Measurements from ENCODE around the gene MARK4.

The MARK4 gene

GRCh38 chr19:45299719-45300118 lies 48.6 kb downstream of the MARK4 start:
- Histone ChIP-seq H3K36me3 (ENCODE audit: insufficient read depth, low read length) (no peaks in the 10 kb centered on the region), H3K9me3 (ENCODE audit: low read depth, low read length) (no peaks in the 10 kb centered on the region), H3K9ac (ENCODE audit: insufficient read length) (no peak overlapping the region), H3K27ac (no peak overlapping the region), H3K4me3 (no peak overlapping the region)
- no peak for TF ChIP-seq EZH2 (IDR thresholded peaks at IDR 0.05)
- TF ChIP-seq POLR2AphosphoS5 (IDR thresholded peaks at IDR 0.05; ENCODE audit: borderline replicate concordance, low read depth, low read length): no peak
- TF ChIP-seq FOXP2 (optimal IDR thresholded peaks at IDR 0.05; ENCODE audit: control extremely low read depth, extremely low read length, insufficient read depth): no peak
- DNase-seq (ENCODE audit: low read depth, low spot score): no peak

GRCh38 chr19:45302416-45302815 lies 51.3 kb downstream of the MARK4 start:
- Histone ChIP-seq H3K9me3 (ENCODE audit: low read depth, low read length) (no peaks in the 10 kb centered on the region), H3K36me3 (ENCODE audit: insufficient read depth, low read length) (no peaks in the 10 kb centered on the region), H3K4me3 (no peak overlapping the region), H3K9ac (ENCODE audit: insufficient read length) (no peak overlapping the region), H3K27ac (no peak overlapping the region)
- DNase-seq (ENCODE audit: low read depth, low spot score): no peak
- TF ChIP-seq EZH2 (IDR thresholded peaks at IDR 0.05) (no peak), FOXP2 (optimal IDR thresholded peaks at IDR 0.05; ENCODE audit: control extremely low read depth, extremely low read length, insufficient read depth) (no peak), POLR2AphosphoS5 (IDR thresholded peaks at IDR 0.05; ENCODE audit: borderline replicate concordance, low read depth, low read length) (no peak)

- no peak overlapping the region for H3K9ac ChIP-seq (ENCODE audit: insufficient read length)
- TF ChIP-seq FOXP2 (optimal IDR thresholded peaks at IDR 0.05; ENCODE audit: control extremely low read depth, extremely low read length, insufficient read depth) (no peak), POLR2AphosphoS5 (IDR thresholded peaks at IDR 0.05; ENCODE audit: borderline replicate concordance, low read depth, low read length) (no peak; the same call in 1 of the 2 replicates), EZH2 (IDR thresholded peaks at IDR 0.05) (no peak)
- no peak overlapping the region for H3K4me3 ChIP-seq
- no peak overlapping the region for H3K27ac ChIP-seq
- no peaks in the 10 kb centered on the region for H3K36me3 ChIP-seq (ENCODE audit: insufficient read depth, low read length)
- no peak for DNase-seq (ENCODE audit: low read depth, low spot score)
- no peaks in the 10 kb centered on the region for H3K9me3 ChIP-seq (ENCODE audit: low read depth, low read length)
Observed at GRCh38 chr19:45303269-45304060, 52.4 kb downstream of the MARK4 start.

- Histone ChIP-seq H3K4me3 (no peak overlapping the region), H3K9me3 (ENCODE audit: low read depth, low read length) (no peaks in the 10 kb centered on the region), H3K9ac (ENCODE audit: insufficient read length) (no peak overlapping the region), H3K36me3 (ENCODE audit: insufficient read depth, low read length) (no peaks in the 10 kb centered on the region), H3K27ac (no peak overlapping the region)
- DNase-seq (ENCODE audit: low read depth, low spot score): no peak
- TF ChIP-seq EZH2 (IDR thresholded peaks at IDR 0.05) (no peak), FOXP2 (optimal IDR thresholded peaks at IDR 0.05; ENCODE audit: control extremely low read depth, extremely low read length, insufficient read depth) (no peak), POLR2AphosphoS5 (IDR thresholded peaks at IDR 0.05; ENCODE audit: borderline replicate concordance, low read depth, low read length) (no peak)
Observed at GRCh38 chr19:45304141-45304926, 53.3 kb downstream of the MARK4 start.

- no peak for TF ChIP-seq POLR2AphosphoS5 (IDR thresholded peaks at IDR 0.05; ENCODE audit: borderline replicate concordance, low read depth, low read length)
- no peak for TF ChIP-seq EZH2 (IDR thresholded peaks at IDR 0.05)
- no peak for TF ChIP-seq FOXP2 (optimal IDR thresholded peaks at IDR 0.05; ENCODE audit: control extremely low read depth, extremely low read length, insufficient read depth)
- Histone ChIP-seq H3K4me3 (no peak overlapping the region), H3K36me3 (ENCODE audit: insufficient read depth, low read length) (no peaks in the 10 kb centered on the region), H3K9ac (ENCODE audit: insufficient read length) (no peak overlapping the region), H3K9me3 (ENCODE audit: low read depth, low read length) (no peaks in the 10 kb centered on the region), H3K27ac (no peak overlapping the region)
- no peak for DNase-seq (ENCODE audit: low read depth, low spot score)
Observed at GRCh38 chr19:45305007-45305406, 53.9 kb downstream of the MARK4 start.

- no peak for DNase-seq (ENCODE audit: low read depth, low spot score)
- H3K9me3 ChIP-seq (ENCODE audit: low read depth, low read length): no peaks in the 10 kb centered on the region
- H3K36me3 ChIP-seq (ENCODE audit: insufficient read depth, low read length): no peaks in the 10 kb centered on the region
- H3K27ac ChIP-seq: no peak overlapping the region
- TF ChIP-seq POLR2AphosphoS5 (IDR thresholded peaks at IDR 0.05; ENCODE audit: borderline replicate concordance, low read depth, low read length) (no peak), EZH2 (IDR thresholded peaks at IDR 0.05) (no peak), FOXP2 (optimal IDR thresholded peaks at IDR 0.05; ENCODE audit: control extremely low read depth, extremely low read length, insufficient read depth) (no peak)
- H3K9ac ChIP-seq (ENCODE audit: insufficient read length): no peak overlapping the region
- no peak overlapping the region for H3K4me3 ChIP-seq
Observed at GRCh38 chr19:45305421-45305820, 54.4 kb downstream of the MARK4 start.

GRCh38 chr19:45306040-45306439 lies 55.0 kb downstream of the MARK4 start:
- no peaks in the 10 kb centered on the region for H3K36me3 ChIP-seq (ENCODE audit: insufficient read depth, low read length)
- no peaks in the 10 kb centered on the region for H3K9me3 ChIP-seq (ENCODE audit: low read depth, low read length)
- H3K4me3 ChIP-seq: no peak overlapping the region
- no peak overlapping the region for H3K27ac ChIP-seq
- no peak overlapping the region for H3K9ac ChIP-seq (ENCODE audit: insufficient read length)
- no peak for DNase-seq (ENCODE audit: low read depth, low spot score)
- TF ChIP-seq POLR2AphosphoS5 (IDR thresholded peaks at IDR 0.05; ENCODE audit: borderline replicate concordance, low read depth, low read length) (peak; percentile 55; the same call in 1 of the 2 replicates), FOXP2 (optimal IDR thresholded peaks at IDR 0.05; ENCODE audit: control extremely low read depth, extremely low read length, insufficient read depth) (no peak), EZH2 (IDR thresholded peaks at IDR 0.05) (no peak)

GRCh38 chr19:45306518-45307027 lies 55.5 kb downstream of the MARK4 start:
- Histone ChIP-seq H3K27ac (no peak overlapping the region), H3K36me3 (ENCODE audit: insufficient read depth, low read length) (no peaks in the 10 kb centered on the region), H3K9ac (ENCODE audit: insufficient read length) (no peak overlapping the region), H3K9me3 (ENCODE audit: low read depth, low read length) (no peaks in the 10 kb centered on the region), H3K4me3 (no peak overlapping the region)
- TF ChIP-seq POLR2AphosphoS5 (IDR thresholded peaks at IDR 0.05; ENCODE audit: borderline replicate concordance, low read depth, low read length): no peak
- TF ChIP-seq FOXP2 (optimal IDR thresholded peaks at IDR 0.05; ENCODE audit: control extremely low read depth, extremely low read length, insufficient read depth): no peak
- no peak for TF ChIP-seq EZH2 (IDR thresholded peaks at IDR 0.05)
- peak; percentile 6 for DNase-seq (ENCODE audit: low read depth, low spot score)
